Vagina (tissue), 2 donors: ENCODE results near the gene CLEC16A.

Source experiments
- CTCF ChIP-seq, 3 experiments: fragments of 450-650 bp in 2 of 3; fragments of 200-600 bp in 1 of 3; sonication (generic) in 1 of 3; IDR thresholded peaks; one replicate each; pipeline ENCODE4 v1.5.1; 2017 to 2019; ENCODE audit warnings: antibody characterized with exemption in 3 of 3, mild to moderate bottlenecking in 2 of 3, moderate library complexity in 2 of 3
- POLR2A ChIP-seq, 2 donors: fragments of 450-650 bp; IDR thresholded peaks; one replicate each; pipeline ENCODE4 v1.6.1; 2017; ENCODE audit warnings: antibody characterized with exemption in 2 of 2, mild to moderate bottlenecking in 2 of 2, moderate library complexity in 2 of 2
- POLR2AphosphoS5 ChIP-seq, 2 donors: sonication (generic); formaldehyde crosslinking; IDR thresholded peaks; one replicate each; pipeline ENCODE4 v1.9.0; 2017; ENCODE audit warnings: antibody characterized with exemption in 2 of 2, mild to moderate bottlenecking in 2 of 2, low read depth in 1 of 2; ENCODE audit not compliant: insufficient read depth in 1 of 2

GRCh38 chr16:10919003-10919351 lies 25.4 kb upstream of the CLEC16A start:
- TF ChIP-seq CTCF (IDR thresholded peaks at IDR 0.05) (no peak), POLR2AphosphoS5 (IDR thresholded peaks at IDR 0.05; ENCODE audit: insufficient read depth in 1 of 2, low read depth in 1 of 2) (no peak), POLR2A (IDR thresholded peaks at IDR 0.05) (no peak)
